GM12872 (cell line): Measurements from ENCODE around the gene PSENEN.

Experiments used
- CTCF ChIP-seq: IDR thresholded peaks from 3 replicates; pipeline ENCODE4 v1.5.1; 2011; ENCODE audit warnings: low read depth, mild to moderate bottlenecking, low read length, moderate library complexity; ENCODE audit not compliant: insufficient read depth

The PSENEN gene

DNA sequence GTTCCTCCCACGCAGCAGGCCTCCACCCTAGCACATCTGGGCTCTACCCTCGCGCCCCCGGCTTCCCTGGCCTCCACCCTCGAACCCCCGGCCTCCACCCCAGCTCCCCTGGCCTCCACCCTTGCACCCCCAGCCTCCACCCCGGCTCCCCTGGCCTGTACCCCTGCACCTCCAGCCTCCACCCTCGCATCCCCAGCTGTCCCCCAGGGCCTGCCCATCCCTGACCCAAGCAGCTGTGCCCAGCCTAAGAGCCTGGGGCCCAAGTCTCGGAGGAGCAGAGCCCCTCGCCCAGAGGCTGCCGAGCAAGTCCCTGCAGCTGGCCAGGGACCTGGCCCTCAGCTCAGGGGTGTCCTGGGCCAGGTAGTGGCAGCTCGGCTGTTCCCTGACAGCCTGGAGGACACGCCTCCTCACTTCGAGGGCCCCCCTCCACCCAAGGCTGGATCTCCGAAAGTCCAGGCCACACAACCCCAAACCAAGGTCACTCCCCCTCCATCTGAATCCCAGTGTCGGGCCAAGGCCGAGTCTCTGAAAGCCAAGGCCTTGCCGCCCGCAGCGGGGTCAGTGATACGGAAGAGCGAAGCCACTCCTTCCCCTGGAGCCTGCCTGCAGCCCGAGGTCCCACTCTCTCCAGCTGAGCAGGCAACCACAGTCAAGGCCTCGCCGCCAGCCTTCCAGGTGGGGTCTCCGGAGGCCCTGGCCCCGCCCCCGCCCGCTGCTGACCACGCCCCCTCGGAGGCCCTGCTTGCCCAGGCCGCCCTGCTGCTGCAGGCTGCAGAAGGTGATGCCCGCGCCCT, 22.0 kb downstream of the PSENEN start:
- TF ChIP-seq CTCF, result no peak

DNA sequence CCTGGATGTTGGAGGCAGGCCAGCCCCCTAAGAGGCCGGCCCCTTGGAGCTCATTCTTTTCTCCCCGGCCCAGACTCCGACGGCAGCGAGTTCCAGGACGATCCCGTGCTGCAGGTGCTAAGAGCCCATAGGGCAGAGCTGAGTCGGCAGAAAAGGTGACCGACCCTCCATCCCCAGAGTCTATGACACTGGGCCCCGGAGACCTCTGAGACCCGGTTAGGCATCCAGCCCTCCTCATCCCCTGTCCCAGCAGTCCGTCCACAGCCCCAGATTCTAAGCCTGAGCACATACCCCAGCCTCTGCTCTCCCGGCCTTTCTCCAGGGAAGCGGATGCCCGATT, 22.6 kb downstream of the PSENEN start:
- no peak for TF ChIP-seq CTCF

- TF ChIP-seq CTCF, result no peak
Measured at GRCh38 chr19:35773020-35773806, 27.8 kb downstream of the PSENEN start.

- TF ChIP-seq CTCF, result no peak
Measured at GRCh38 chr19:35774274-35775045, 29.0 kb downstream of the PSENEN start.

GRCh38 chr19:35775046-35775297, 29.5 kb downstream of the PSENEN start:
- no peak for TF ChIP-seq CTCF

DNA sequence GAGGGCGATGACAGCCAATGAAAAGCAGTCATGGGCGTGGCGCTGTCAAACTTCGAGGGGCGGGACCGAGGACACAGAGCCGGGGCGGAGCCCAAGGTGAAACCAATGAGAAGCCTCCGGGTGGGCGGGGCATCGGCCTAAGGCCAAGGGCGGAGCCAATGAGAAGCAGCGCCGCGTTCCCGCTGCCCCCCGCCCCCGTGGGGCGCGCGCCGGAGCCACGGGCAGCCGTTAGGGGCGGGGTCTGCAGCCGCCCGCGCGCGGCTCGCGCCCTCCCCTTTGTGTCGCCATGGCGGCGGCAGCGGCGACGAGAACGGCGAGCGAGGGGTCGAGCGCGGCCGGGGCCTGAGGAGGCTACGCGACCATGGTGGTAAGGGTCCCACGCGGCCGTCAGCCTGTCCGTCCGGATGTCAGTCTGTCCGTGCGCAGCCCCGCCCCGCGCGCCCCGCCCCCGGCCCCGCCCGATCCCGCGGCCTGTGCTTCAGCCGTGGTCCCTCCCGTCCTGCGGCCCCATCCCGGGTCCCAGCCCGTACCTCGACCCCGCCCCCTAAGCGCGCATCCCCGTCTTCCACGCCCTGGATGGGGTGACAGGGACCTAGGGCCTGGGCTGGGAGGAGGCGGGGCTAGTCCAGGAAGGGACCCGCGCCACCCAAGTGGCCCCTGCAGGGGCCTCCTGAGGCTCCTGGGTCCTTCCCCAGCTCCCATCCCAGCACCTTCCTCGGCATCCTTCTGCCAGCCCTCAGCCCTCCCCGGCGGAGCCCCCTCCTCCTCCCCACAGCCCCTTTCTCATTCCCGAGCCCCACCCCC, 30.0 kb downstream of the PSENEN start, which contains the start of gene ARHGAP33:
Gene ARHGAP33, plus strand, starts transcription at position 267 of the 804 bp plus-strand sequence. Its CDS starts 95 bp downstream, at position 362.
- TF ChIP-seq CTCF, result no peak
